ENCODE measurements around the gene ZNF516.

Gene ZNF516

DNA sequence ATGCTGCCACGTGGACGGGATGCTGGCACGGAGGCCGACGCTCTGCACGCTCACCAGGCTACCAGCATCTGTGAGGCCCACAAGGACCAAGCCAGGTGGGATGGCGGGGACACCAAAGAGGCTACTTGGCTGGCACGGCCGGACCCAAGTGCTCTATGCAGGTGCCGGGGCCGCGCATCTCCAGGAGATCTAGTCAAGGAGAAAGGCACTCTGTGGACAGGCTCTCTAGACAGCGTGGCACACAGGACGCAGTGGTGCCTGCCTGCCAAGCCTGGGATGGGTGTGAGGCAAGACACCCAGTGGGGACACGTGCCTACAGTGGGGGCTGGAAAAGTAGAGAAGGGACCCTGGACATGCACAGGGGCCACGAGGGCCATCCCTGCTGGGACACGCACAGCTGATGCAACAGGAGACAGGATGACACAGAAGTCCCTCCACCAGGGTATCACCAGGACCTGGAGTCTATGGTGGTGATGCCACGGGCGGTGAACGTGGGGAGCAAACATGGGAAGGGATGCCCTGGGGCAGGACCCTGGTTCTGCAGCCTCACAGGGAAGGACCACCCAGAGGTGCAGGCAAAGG, 28.5 kb downstream of the ZNF516 start:
- DNase-seq, result no peak

DNA sequence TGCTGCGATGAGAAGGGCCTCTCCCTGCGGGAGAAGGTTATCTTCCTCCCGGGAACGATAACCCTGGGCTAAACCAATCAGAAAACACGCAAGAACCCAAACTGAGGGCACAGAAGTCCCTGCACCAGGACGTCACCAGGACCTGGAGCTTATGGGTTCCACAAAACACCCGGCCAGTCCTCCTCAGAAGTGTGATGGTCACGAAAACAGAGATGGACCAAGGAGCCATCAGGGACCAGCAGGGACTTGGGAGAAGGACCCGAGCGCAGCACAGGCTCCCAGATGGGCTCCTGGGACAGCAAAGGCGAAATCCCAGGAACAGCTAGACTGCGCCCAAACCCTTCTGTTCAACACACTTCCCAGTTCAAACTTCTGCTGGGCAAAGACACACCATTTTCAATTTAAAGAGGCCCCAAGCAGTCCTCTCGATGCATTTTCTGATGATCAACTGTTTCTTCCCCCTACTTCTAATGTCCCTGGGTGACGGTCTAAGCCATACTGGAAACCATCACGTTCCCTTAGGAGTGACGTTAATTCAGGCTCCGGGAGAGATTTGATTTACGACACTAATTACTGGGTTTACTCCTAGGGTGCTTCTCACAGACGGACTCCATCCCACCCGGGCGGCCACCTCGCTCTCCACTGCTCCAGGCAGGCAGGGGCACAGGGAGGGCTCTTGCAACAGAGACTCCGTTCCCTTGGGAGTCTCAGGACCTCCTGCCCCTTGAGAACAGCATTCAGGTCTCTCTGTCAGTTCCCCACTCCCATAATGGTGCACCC, 29.2 kb downstream of the ZNF516 start:
- DNase-seq, result no peak

DNA sequence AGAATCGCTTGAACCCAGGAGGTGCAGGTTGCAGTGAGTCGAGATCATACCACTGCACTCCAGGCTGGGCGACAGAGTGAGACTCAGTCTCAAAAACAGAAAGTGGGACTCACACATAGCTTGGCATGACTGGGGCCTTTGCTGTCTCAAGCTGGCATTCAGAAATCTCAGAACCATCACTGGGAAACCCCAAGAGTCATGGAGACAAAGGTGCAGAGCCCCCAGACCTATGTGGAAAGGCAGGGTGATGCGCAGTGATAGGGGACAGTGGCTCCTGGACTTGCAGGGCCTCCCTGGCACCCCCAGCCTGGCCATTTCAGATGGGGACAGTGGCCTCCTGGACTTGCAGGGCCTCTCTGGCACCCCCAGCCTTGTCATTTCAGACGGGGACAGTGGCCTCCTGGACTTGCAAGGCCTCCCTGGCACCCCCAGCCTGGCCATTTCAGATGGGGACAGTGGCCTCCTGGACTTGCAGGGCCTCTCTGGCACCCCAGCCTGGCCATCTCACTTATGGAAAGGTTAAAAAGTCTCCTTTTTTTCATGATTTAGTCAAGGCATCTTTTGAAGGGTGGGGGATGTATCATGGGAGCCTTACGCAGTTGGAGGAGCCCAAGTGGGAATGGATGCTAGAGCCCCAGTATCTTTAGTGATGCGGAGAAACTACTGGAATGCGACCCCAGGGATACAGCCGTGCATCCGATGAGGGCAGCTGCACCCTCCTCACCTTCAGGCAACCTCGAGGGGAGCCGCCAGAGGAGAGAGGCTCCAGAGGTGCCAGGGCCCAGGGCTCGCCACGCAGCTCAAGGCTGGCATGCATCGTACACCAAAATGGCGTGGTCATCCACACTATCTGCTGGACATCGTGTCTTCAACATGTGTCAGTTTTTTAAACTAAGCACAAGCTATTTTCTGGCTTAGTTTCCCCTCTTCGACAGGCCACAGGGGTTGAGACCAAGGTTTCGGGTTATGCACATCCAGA, 30.5 kb downstream of the ZNF516 start:
- DNase-seq, result no peak

DNA sequence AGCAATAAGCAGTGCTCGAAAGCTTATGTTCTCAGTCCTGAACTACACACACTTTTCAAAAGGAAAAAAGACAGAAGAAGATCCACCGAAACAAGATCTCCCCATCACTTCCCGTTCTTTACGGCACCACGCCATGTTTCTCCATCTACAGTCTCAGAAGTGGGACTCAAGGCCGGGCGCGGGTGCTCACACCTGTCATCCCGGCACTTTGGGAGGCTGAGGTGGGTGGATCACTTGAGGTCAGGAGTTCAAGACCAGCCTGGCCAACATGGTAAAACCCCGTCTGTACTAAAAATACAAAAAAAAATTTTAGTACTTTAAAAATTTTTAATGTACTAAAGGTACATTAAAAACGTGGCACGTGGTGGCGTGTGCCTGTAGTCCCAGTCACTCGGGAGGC, 31.2 kb downstream of the ZNF516 start:
- DNase-seq, result no peak

DNA sequence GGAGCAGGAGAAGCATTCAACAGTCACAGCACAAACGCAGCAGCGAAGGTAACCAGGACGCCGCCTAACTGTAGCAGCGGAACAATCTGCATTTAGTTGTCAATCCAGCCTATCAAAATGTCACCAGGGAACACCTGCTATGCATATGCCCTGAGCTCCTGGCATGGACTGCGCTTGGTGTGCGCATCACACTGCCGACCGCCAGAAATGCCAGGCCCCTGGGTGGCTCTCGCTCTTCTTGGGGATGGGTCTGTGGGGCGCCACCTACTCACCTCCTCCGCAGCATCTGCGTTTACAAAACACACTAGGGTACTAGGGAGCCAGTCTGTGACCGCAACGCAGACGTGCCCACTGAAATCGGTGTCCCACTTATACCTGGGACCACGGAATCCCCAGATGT, 31.7 kb downstream of the ZNF516 start:
- no peak for DNase-seq

DNA sequence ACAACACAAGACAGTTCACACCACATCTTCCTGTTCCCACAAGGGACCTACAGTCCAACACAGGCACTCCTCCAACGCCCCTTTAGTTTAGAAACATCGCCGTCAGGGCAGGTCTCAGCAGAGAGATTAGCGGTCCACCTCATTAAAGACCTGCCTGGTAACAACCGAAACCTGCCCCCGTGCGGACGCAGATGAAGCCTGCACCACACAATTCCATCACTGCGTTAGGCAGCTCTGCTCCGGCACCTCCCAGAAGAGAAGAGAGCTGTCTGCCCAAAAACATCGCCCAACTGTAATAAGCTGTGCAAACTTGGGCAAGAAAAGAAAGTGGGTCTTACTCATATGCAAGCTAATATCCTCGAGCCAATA, 32.7 kb downstream of the ZNF516 start:
- no peak for DNase-seq

DNA sequence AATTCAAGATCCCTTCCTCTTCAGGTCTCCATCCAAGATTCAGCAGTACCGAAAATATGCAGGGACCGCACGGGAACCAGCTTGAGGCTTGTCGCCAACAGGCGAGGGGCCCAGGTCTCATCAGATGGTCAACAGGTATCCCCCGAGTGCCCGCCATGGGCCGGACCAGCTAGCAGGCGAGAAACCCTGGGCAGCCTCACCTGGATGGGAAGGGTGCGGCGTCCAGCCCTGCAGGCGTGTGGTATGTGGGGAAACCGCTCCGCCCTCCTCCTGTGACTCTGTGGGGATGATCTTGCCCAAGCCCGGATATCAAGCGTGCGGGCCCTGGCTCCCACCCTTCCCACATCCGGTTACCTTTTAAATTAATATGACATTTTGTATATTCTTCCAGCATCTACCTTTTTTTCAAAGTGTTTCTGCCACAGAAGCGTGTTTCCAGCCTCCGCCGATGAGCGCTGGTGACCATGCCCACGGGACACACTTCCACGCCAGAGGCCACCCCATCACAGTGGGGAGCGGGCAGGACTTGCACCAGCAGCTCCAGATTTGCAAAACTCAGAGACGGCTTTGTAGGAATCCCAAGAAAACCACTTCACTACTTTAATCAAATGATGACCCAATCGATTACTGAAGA, 33.2 kb downstream of the ZNF516 start:
- no peak for DNase-seq

DNA sequence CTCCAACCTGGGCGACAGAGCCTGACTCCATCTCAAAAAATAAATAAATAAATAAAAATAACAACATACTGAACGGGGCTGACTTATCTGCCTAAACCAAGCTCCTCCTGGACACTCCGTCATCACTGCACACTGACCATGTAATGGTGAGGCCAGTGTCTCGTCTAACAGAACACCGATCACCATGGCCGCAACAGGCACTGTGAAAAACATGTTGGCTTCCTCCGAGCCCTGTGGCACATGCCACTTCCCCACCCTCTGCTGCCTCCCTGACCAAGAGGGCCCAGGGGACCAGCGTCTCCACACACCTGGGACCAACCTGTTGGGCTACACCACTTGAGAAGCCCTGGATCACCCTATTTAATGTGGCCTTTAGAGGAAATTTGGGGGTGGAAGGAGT, 33.9 kb downstream of the ZNF516 start:
- no peak for DNase-seq

DNA sequence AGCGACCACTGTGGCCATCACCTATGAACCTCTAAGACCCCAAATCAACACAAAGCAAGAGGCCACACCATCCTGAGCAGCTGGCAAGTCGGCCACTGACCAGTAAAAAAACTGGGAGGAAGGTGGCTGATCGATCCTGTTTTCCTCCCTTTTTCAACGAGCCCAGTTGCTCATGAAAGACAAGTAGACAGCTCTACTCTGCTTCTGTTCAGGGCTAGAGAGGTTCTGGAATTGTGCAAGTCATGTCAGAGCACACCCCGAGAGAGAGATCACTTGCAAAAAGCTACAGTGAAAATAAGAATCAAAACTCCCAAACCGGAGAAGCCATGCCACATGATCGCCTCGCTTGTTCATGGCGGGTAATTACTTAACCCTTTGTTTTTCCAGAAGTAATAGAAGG, 34.6 kb downstream of the ZNF516 start:
- DNase-seq, result no peak

DNA sequence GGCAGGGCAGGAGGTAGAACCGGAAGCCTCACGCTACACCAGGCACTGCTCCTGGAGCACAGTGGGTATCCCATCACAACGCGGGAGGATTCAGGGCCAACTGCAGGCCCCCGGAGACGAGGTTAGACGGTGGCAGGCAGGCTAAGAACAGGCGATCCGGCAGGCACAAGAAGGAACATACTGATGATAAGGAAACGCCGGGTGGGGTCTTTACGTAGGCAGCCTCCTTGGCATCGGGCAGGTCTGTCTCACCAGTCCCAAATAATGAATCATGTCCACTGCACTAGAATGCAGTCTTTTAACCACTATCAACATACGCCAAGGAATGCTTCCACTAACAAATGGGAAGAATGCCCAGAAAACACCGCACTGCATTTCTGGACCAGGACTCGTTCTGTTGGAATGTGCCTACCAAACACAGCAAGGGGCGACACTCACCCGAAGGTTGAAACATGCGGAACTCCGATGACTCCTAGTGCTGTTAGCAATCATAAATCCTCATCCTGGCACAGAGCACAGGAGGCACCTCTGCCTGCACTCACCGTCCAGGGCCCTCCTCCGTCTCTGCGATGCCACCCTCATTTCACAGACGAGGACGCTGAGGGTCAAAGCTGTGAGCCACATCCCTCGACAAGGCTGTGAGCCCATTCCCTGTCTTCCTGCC, 35.2 kb downstream of the ZNF516 start:
- no peak for DNase-seq

DNA sequence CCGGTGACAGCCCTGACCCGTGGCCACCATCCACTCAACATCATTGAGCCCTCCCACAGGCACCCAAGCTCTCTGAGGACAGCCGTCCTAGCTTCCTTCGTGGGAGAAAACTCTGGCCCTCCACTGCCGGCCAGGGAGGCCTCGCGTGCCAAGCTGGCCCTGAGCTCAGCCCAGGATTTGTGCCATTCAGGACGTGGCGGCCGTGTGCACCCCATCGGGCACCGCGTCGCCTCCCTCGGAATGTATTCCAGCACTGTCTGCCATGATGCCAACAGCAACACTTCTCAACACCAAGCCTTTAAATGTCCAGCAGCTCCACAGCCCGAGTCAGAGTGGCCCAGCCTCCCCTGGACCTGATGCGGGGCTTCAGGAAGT, 35.7 kb downstream of the ZNF516 start:
- no peak for DNase-seq

DNA sequence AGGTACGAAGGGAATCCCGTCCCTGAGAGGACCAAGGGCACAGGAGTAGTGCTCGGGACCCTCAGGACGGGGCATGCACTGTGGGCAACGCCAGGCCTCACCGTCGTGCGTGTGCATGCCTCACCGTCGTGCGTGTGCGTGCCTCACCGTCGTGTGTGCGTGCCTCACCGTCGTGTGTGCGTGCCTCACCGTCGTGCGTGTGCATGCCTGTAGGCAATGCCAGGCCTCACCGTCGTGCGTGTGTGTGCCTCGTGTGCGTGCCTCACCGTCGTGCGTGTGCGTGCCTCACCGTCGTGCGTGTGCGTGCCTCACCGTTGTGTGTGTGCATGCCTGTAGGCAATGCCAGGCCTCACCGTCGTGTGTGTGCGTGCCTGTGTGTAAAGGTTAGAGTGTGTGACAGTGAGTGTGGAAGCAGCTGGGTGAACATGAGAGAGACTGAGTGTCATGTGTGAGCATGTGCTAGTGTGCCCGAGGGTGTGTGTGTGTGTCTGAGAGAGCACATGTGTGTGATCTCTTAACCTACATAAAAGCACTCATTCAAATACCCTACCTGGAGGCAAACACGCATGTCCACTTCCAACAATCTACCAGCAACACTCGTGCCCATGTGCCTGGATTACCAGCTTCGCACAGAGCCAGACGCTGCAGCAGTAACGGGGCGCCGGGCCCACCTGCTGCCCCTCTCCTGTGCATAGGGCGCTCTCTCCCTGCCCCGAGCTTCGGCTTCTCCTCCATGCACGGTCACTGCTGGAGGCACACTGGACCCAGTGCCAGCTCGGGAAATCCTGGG, 36.3 kb downstream of the ZNF516 start:
- no peak for DNase-seq

DNA sequence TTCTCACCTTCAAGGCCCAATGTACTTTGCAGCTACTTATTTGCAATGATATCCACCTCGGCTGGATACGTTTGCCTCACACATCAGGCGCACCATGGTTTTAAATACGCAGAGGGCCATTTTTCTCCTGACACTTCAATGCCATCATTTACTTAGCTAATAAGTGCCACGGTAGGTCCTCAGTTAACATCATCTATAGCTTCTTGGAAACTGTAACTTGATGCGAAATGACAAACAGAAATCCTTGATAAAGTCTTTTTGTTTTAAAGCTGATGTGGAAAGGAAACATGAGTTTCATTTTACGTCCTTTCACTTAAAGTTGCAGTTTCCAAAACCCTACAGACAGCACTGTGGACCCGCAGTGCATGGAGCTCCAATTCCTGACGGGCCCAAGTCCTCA, 37.1 kb downstream of the ZNF516 start:
- no peak for DNase-seq

DNA sequence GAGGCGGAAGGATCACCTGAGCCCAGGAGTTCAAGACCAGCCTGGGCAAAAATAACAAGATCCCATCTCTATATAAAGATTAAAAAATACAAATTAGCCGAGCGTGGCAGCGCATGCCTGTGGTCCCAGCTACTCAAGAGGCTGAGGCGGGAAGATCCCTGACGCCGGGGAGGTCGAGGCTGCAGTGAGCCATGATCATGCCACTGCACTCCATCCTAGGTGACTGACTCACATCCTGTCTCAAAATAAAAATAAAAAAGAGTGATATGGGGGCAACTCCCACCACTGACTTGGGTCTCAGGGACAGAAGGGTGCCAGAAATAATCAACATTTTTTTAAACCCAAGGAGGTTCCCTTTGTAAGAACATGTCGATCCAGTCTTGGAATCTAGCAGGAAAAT, 37.6 kb downstream of the ZNF516 start:
- no peak for DNase-seq

DNA sequence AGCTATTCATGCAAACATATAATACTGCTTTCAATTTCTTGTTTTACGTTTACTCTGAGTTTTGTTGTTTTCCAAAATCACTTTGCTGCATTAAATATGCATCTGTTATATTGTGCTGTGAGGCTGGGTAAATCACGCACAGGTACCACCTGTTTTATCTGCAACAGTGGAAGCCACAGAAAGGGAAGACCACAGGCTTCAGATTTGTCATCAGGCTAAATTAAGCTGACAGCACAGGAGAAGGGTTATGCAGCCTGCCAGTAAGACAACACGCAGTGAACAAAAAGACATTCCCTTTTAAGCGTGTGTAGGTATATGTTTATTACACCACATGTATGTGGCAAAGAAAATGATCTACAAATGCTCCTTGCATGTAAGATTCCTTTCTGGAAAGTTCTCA, 38.2 kb downstream of the ZNF516 start:
- no peak for DNase-seq

DNA sequence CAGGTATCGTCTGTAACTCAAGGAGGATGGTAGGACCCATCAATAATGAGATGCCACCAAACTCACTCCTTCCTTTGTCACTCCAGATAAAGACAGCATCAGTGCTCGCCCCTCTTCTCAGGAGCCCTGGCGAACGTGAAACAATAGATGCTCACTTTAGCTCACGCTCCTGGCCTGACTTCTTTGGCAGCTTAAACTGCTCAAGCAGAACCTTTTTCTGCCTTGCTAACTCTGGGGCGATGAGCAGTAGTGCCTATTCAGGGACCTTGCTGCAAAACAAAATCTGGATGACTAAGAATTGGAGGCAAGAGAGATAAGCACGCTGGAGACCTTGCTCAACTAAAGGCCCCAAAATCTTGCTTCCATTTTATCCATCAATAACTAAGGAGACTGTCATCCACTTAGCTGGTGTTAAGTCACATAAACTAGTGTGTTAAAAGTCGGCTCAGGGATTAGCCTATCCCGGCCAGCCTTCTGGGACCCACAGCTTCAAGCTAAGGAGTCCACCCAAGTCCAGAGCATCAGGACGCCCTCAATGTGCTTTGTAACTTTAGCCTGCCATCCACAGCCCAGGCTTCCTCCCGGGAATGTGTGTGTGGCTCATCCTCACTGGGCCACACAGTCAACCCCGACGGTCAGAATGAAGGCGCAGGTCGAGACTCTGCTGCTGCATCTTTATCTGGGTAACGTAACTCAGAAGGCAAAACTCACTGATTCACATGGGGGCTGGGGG, 38.9 kb downstream of the ZNF516 start:
- no peak for DNase-seq

DNA sequence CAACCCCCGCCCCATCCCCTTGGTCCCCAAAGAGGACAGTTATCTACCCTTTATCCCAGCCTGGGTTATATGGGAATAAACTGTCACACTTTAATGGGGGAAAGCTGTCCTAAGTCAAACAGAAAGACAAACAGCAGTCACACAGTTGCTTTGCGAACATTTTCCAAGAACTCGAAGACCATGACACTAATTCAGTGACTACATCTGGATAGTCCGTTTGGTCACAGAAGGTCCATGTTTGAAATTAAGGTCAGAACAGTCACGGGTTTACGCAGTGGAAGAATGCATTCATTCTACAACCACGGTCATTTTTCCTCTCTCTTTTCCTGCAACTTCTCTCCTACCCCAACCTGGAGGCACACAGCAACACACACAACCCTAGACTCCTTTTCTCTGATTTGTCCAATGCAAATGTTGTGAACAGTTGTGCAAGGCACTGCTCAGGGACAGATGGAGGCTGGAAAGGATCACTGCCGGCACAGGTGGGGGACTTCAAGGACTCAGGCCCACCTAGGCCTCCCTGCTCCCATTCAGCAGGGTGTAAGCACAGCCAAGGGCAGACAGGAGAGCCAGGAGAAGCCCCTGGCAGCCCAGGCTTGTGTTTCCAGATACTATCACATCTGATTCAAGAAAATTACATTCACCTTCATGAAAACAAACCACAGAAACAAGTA, 39.9 kb downstream of the ZNF516 start:
- no peak for DNase-seq

DNA sequence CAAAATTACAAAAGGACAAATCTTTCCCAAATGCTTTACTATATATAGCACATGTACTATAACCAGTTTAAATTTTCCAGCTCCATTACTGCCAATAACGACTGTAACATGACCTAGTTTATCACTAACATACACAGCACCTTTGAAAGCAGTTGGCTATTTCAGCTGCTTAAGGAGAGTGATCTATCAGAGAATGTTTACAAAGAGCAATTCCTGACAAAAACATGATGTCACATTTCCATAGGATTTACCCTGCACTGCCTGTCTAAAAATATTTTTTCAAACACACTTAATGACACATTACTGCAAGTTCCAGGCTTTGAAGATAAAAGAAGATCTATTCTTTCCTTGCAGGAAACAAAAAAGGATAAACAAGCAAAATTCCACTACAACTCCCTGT, 40.6 kb downstream of the ZNF516 start:
- no peak for DNase-seq

DNA sequence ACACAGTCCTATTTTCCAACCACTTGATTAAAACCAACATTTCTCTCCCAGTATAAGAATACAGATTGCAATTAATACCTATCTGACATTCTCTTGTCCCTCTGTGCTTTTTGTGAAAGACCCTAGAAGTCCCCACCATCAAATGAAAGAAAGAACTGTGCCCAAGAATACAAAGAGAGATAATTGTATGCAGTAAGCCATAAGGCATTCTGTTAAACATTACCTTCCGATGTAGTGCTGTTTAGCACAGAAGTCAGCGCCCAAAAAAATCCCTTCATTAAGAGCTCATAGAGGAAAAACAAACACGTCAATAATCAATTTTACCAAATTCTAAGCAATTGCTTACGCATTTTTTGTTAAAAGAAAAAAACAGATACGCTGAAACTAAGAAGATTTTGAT, 41.1 kb downstream of the ZNF516 start:
- no peak for DNase-seq

DNA sequence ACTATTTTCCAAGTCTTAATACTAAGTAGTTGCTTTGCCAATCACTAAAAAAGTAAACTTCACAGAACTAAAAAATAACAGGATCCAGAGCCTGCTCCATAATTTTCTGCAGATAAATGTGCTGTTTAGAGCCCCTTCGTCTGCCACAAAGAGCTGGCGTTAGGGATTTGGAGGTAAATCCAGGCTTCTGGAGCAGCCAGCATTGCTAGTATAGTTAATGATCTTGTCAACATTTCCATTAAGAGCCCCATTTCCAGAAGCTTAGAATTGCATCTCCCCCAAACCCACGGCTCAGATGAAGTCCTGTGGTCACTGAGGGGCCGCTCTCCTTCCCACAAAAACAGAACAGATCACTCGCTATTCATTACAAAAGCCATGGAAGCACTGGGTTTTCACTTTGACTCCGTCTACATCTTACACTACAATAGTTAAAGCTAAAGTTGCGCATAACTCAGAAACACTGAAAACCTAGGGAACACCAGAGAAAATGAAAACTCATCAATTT, 41.9 kb downstream of the ZNF516 start:
- no peak for DNase-seq
